ENCODE measurements around the gene FBXO31. TPM values are rescaled to one million over a fixed set of nuclear protein-coding genes. Genes with fewer than 3 reads are reported as not detected.

The FBXO31 gene
- total and polyA plus RNA-seq, 2 donors (not counting 3 experiments of a cell fraction or from before 2014, with no cell fraction given): 17.1 to 31.8 TPM

DNA sequence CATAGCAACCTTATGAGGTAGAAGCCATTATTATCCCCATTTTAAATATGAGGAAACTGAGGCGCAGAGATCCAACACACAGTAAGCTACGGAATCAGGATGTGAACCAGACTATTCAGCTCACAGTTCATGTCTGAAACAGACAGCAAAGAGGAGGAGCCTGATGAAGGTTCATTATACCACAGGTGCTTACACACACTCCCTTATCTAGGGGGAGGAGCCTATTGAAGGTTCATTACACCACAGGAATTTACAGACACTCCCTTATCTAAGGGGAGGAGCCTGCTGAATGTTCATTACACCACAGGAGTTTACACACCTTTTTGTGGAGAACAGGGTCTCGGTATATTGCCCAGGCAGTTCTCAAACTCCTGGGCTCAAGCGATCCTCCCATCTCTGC lies 88.3 kb downstream of the FBXO31 start:
- H3K27ac ChIP-seq (ENCODE audit: insufficient read depth, low read depth, low read length): no peak overlapping the region
- H3K9me1 ChIP-seq (replicated peaks; ENCODE audit: control insufficient read depth, extremely low read depth, insufficient read depth, low read length): no peaks in the 10 kb centered on the region
- dilution Hi-C loops (cut with MboI; ENCODE audit: extremely low pct_ligation_motif_present, low sequenced_read_pairs): no loop called here
- BruUV-seq (replicated peaks): no TSS peak
- no peaks in the 10 kb centered on the region for H3K4me1 ChIP-seq (ENCODE audit: control insufficient read depth, extremely low read depth, insufficient read depth, low read length)
- ChIA-PET CTCF (no interaction called here), POLR2A (no interaction called here)
- no peaks in the 10 kb centered on the region for H3K36me3 ChIP-seq (ENCODE audit: control insufficient read depth in 2 of 2, extremely low read depth in 1 of 2, insufficient read depth in 2 of 2, low read length in 2 of 2)
- TF ChIP-seq MAX (IDR thresholded peaks at IDR 0.05; ENCODE audit: insufficient read depth, insufficient read length) (no peak), MYC (IDR thresholded peaks at IDR 0.05; ENCODE audit: low read depth, low read length) (no peak), GATA2 (IDR thresholded peaks at IDR 0.05; ENCODE audit: insufficient read depth, insufficient read length, low read depth, low read length) (no peak), FOS (IDR thresholded peaks at IDR 0.05; ENCODE audit: borderline replicate concordance, insufficient read depth, low read length) (no peak)
- no peak overlapping the region for H3K4me2 ChIP-seq (ENCODE audit: insufficient read depth, low read length)
- H2AFZ ChIP-seq (ENCODE audit: low read depth, low read length): no peak overlapping the region
- no peaks in the 10 kb centered on the region for H3K9me3 ChIP-seq (replicated peaks; ENCODE audit: control insufficient read depth, insufficient read depth, low read length)
- H3K27me3 ChIP-seq (ENCODE audit: control insufficient read depth in 2 of 2, insufficient read depth in 2 of 2, low read length in 2 of 2): no peaks in the 10 kb centered on the region
- FAIRE-seq (no peak), DNase-seq (ENCODE audit: low read depth, low spot score) (no peak)
- no peak overlapping the region for H3K4me3 ChIP-seq (replicated peaks in 1 of 3; ENCODE audit: insufficient read depth in 1 of 3, low read depth in 1 of 3, low read length in 3 of 3)
- intact Hi-C loops (cut with micrococcal nuclease): no loop called here
- no peaks in the 10 kb centered on the region for H4K20me1 ChIP-seq (replicated peaks; ENCODE audit: control insufficient read depth, extremely low read depth, insufficient read depth, low read length)
- no peak overlapping the region for H3K9ac ChIP-seq (replicated peaks; ENCODE audit: extremely low read depth, insufficient read depth, low read length)
- no peaks in the 10 kb centered on the region for H3K79me2 ChIP-seq (ENCODE audit: control insufficient read depth, insufficient read depth, low read length)

DNA sequence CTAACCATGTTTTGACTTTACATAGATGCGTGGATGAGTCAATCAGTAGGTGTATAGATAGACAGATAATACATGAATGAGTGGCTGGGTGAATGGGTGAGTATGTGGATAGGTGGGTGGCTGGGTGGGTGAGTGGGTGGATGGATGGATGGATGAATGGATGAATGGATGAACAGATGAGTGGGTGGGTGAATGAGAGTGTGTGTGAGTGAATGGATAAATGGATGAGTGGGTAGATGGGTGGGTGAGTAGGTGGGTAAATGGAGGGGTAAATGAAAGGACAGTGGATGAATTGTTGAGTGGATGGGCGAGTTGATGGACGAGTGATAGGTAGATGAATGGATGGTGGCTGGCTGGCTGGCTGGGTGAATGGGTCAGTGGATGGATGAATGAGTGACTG lies 89.6 kb downstream of the FBXO31 start:
- ChIA-PET POLR2A (no interaction called here), CTCF (no interaction called here)
- H3K4me1 ChIP-seq (ENCODE audit: control insufficient read depth, extremely low read depth, insufficient read depth, low read length): no peaks in the 10 kb centered on the region
- no peak overlapping the region for H3K4me3 ChIP-seq (replicated peaks in 1 of 3; ENCODE audit: insufficient read depth in 1 of 3, low read depth in 1 of 3, low read length in 3 of 3)
- FAIRE-seq (no peak), DNase-seq (ENCODE audit: low read depth, low spot score) (no peak)
- dilution Hi-C loops (cut with MboI; ENCODE audit: extremely low pct_ligation_motif_present, low sequenced_read_pairs): no loop called here
- H3K27ac ChIP-seq (ENCODE audit: insufficient read depth, low read depth, low read length): no peak overlapping the region
- H3K9me1 ChIP-seq (replicated peaks; ENCODE audit: control insufficient read depth, extremely low read depth, insufficient read depth, low read length): no peaks in the 10 kb centered on the region
- H3K79me2 ChIP-seq (ENCODE audit: control insufficient read depth, insufficient read depth, low read length): no peaks in the 10 kb centered on the region
- H4K20me1 ChIP-seq (replicated peaks; ENCODE audit: control insufficient read depth, extremely low read depth, insufficient read depth, low read length): no peaks in the 10 kb centered on the region
- H3K27me3 ChIP-seq (ENCODE audit: control insufficient read depth in 2 of 2, insufficient read depth in 2 of 2, low read length in 2 of 2): no peaks in the 10 kb centered on the region
- H2AFZ ChIP-seq (ENCODE audit: low read depth, low read length): no peak overlapping the region
- H3K36me3 ChIP-seq (ENCODE audit: control insufficient read depth in 2 of 2, extremely low read depth in 1 of 2, insufficient read depth in 2 of 2, low read length in 2 of 2): no peaks in the 10 kb centered on the region
- no TSS peak for BruUV-seq (replicated peaks)
- TF ChIP-seq MAX (IDR thresholded peaks at IDR 0.05; ENCODE audit: insufficient read depth, insufficient read length) (no peak), POLR2A (IDR thresholded peaks at IDR 0.05; ENCODE audit: low read depth, low read length) (no peak), MYC (IDR thresholded peaks at IDR 0.05; ENCODE audit: low read depth, low read length) (no peak), FOS (IDR thresholded peaks at IDR 0.05; ENCODE audit: borderline replicate concordance, insufficient read depth, low read length) (no peak), EZH2 (IDR thresholded peaks at IDR 0.05; ENCODE audit: borderline replicate concordance, low read depth, low read length, severe bottlenecking) (no peak), POLR2AphosphoS5 (IDR thresholded peaks at IDR 0.05; ENCODE audit: insufficient read depth, low read depth, low read length) (no peak), CTCF (IDR thresholded peaks at IDR 0.05; ENCODE audit: extremely low read depth in 1 of 2, insufficient read depth in 1 of 2, low read depth in 1 of 2, low read length in 2 of 2) (no peak), JUN (IDR thresholded peaks at IDR 0.05; ENCODE audit: borderline replicate concordance, insufficient read depth, insufficient read length, low read depth) (no peak), GATA2 (IDR thresholded peaks at IDR 0.05; ENCODE audit: insufficient read depth, insufficient read length, low read depth, low read length) (no peak)
- H3K9ac ChIP-seq (replicated peaks; ENCODE audit: extremely low read depth, insufficient read depth, low read length): no peak overlapping the region
- no peak overlapping the region for H3K4me2 ChIP-seq (ENCODE audit: insufficient read depth, low read length)
- H3K9me3 ChIP-seq (replicated peaks; ENCODE audit: control insufficient read depth, insufficient read depth, low read length): no peaks in the 10 kb centered on the region
- intact Hi-C loops (cut with micrococcal nuclease): no loop called here

Data from endothelial cell of umbilical vein (primary cell).